ENCODE results near the gene ATP9A.

GRCh38 chr20:51610111-51610510 is 158.1 kb downstream of the ATP9A start:
- TF ChIP-seq EZH2 (IDR thresholded peaks at IDR 0.05) (no peak), POLR2AphosphoS5 (IDR thresholded peaks at IDR 0.05; ENCODE audit: borderline replicate concordance, low read depth, low read length) (no peak), FOXP2 (optimal IDR thresholded peaks at IDR 0.05; ENCODE audit: control extremely low read depth, extremely low read length, insufficient read depth) (no peak)

Measured in SK-N-MC (cell line).